Fibroblast of lung (primary cell): ENCODE data around the gene MS4A4E. TPM values are rescaled to one million over a fixed set of nuclear protein-coding genes. Genes with fewer than 3 reads are reported as not detected.
"Not testable (repeated sequence)": the region's sequence is repeated elsewhere in the genome, so short reads cannot be mapped to it uniquely, and the experiment has no call there.

Experiments used
- DNase-seq, 2 donors: peaks; one replicate each; pipeline versions ENCODE4 v3.0.0 to v3.0.0-alpha.2; 2010; ENCODE audit warnings: low read depth in 2 of 2
- H2AFZ ChIP-seq: 2 replicates; pipeline ENCODE4 v1.5.1; 2012; ENCODE audit warnings: low read length, control low read depth, inconsistent platforms
- H3K27ac ChIP-seq: 2 replicates; pipeline ENCODE4 v1.5.1; 2011; ENCODE audit warnings: low read length, control low read depth; ENCODE audit not compliant: insufficient read depth
- H3K27me3 ChIP-seq: 2 replicates; pipeline ENCODE4 v1.5.1; 2011; ENCODE audit warnings: mild to moderate bottlenecking, low read length; ENCODE audit not compliant: control insufficient read depth, insufficient read depth
- H3K36me3 ChIP-seq: 2 replicates; pipeline ENCODE4 v1.5.1; 2011; ENCODE audit warnings: low read length; ENCODE audit not compliant: control insufficient read depth, insufficient read depth
- H3K4me1 ChIP-seq: 2 replicates; pipeline ENCODE4 v1.5.1; 2011; ENCODE audit warnings: low read length; ENCODE audit not compliant: control insufficient read depth, insufficient read depth; ENCODE audit errors: extremely low read depth
- H3K4me2 ChIP-seq: 2 replicates; pipeline ENCODE4 v1.5.1; 2011; ENCODE audit warnings: low read length, control low read depth; ENCODE audit not compliant: insufficient read depth; ENCODE audit errors: extremely low read depth
- H3K4me3 ChIP-seq, 4 experiments: fragments of 200-600 bp in 1 of 4; sonication (generic) in 1 of 4; replicated peaks in 1 of 4; 2 replicates each; pipeline ENCODE4 v1.5.1; 2011 to 2016; ENCODE audit warnings: low read length in 4 of 4, low read depth in 3 of 4, mild to moderate bottlenecking in 3 of 4, control low read depth in 2 of 4, inconsistent platforms in 1 of 4, mixed read lengths in 1 of 4; ENCODE audit not compliant: insufficient read depth in 1 of 4; ENCODE audit errors: control extremely low read depth in 1 of 4
- H3K79me2 ChIP-seq: 2 replicates; pipeline ENCODE4 v1.5.1; 2012; ENCODE audit warnings: mild to moderate bottlenecking, low read length, inconsistent platforms; ENCODE audit not compliant: control insufficient read depth, insufficient read depth
- H3K9ac ChIP-seq: 2 replicates; pipeline ENCODE4 v1.5.1; 2011; ENCODE audit warnings: mild to moderate bottlenecking, low read length, control low read depth; ENCODE audit not compliant: insufficient read depth
- H3K9me3 ChIP-seq: 2 replicates; pipeline ENCODE4 v1.5.1; 2012; ENCODE audit warnings: low read depth, low read length; ENCODE audit not compliant: control insufficient read depth, insufficient read depth
- H4K20me1 ChIP-seq: 2 replicates; pipeline ENCODE4 v1.5.1; 2011; ENCODE audit warnings: low read length; ENCODE audit not compliant: control insufficient read depth, insufficient read depth; ENCODE audit errors: extremely low read depth
- EZH2 ChIP-seq: IDR thresholded peaks from 2 replicates; pipeline ENCODE4 v1.5.1; 2012; ENCODE audit warnings: low read length, control low read depth, mild to moderate bottlenecking; ENCODE audit errors: missing control alignments
- polyA plus RNA-seq, 2 donors: library from polyadenylated mRNA; depleted of rRNA in 1 of 2; stranded (reverse) in 1 of 2; unstranded in 1 of 2; fragments of >200 nt; gene quantifications; 2 replicates each; pipeline ENCODE4 v1.2.1, GENCODE V29; 2011 to 2012; ENCODE audit warnings: missing spikeins in 1 of 2
- total RNA-seq: library from RNA; depleted of rRNA; stranded (reverse); fragments of >200 nt; gene quantifications from 2 replicates; pipeline ENCODE4 v1.2.1, GENCODE V29; 2014
- TF ChIP-seq, protein P1 (sequence below), 2 donors: IDR thresholded peaks in 1 of 2; conservative IDR thresholded peaks in 1 of 2; 1 replicate in 1 of 2; 2 replicates in 1 of 2; pipeline ENCODE4 v1.5.1; 2011 to 2012; ENCODE audit warnings: low read length in 2 of 2, control low read depth in 1 of 2, inconsistent platforms in 1 of 2, low read depth in 1 of 2, mild to moderate bottlenecking in 1 of 2

Gene MS4A4E
- total and polyA plus RNA-seq, 2 donors (not counting 1 experiment from before 2014, with no cell fraction given) = not detected

DNA sequence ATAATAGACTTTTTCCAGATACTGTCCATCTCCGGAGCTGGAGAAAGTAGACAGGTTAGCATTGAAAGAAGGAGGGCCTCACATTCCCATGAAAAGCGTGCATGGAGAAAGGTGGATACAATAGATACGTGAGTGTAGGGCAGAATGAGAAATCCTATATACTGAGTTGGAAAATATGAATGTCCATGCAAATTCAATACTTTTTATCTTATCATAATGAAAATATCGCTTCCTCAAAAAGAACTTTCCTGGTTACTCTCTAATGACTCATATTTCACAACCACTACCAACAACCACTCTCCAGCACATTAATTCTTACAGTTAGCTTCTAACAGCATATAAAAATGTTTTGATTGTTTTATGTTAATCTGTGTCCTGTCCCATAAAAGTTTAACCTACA is 38.0 kb downstream of the MS4A4E start:
- no peak for DNase-seq
- Histone ChIP-seq H3K4me3 (no peak overlapping the region), H3K4me2 (no peak overlapping the region), H4K20me1 (no peaks in the 10 kb centered on the region), H2AFZ (no peak overlapping the region), H3K27me3 (no peaks in the 10 kb centered on the region), H3K4me1 (no peaks in the 10 kb centered on the region), H3K9ac (no peak overlapping the region), H3K36me3 (no peaks in the 10 kb centered on the region), H3K27ac (no peak overlapping the region), H3K79me2 (no peaks in the 10 kb centered on the region), H3K9me3 (no peaks in the 10 kb centered on the region)
- TF ChIP-seq, protein P1, sequence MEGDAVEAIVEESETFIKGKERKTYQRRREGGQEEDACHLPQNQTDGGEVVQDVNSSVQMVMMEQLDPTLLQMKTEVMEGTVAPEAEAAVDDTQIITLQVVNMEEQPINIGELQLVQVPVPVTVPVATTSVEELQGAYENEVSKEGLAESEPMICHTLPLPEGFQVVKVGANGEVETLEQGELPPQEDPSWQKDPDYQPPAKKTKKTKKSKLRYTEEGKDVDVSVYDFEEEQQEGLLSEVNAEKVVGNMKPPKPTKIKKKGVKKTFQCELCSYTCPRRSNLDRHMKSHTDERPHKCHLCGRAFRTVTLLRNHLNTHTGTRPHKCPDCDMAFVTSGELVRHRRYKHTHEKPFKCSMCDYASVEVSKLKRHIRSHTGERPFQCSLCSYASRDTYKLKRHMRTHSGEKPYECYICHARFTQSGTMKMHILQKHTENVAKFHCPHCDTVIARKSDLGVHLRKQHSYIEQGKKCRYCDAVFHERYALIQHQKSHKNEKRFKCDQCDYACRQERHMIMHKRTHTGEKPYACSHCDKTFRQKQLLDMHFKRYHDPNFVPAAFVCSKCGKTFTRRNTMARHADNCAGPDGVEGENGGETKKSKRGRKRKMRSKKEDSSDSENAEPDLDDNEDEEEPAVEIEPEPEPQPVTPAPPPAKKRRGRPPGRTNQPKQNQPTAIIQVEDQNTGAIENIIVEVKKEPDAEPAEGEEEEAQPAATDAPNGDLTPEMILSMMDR (conservative IDR thresholded peaks at IDR 0.05 in 1 of 2, IDR thresholded peaks at IDR 0.05 in 1 of 2; ENCODE audit: low read depth in 1 of 2, low read length in 2 of 2) = no peak
- TF ChIP-seq EZH2 = no peak

DNA sequence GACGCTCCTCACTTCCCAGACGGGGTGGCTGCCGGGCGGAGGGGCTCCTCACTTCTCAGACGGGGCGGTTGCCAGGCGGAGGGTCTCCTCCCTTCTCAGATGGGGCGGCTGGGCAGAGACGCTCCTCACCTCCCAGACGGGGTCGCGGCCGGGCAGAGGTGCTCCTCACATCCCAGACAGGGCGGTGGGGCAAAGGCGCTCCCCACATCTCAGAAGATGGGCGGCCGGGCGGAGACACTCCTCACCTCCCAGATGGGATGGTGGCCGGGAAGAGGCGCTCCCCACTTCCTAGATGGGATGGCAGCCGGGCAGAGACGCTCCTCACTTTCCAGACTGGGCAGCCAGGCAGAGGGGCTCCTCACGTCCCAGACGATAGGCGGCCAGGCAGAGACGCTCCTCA is 41.6 kb downstream of the MS4A4E start:
- DNase-seq, H3K9me3 ChIP-seq, H2AFZ ChIP-seq, H3K27me3 ChIP-seq, H3K36me3 ChIP-seq, H3K4me1 ChIP-seq, H3K79me2 ChIP-seq, H3K9ac ChIP-seq, H3K4me2 ChIP-seq, H3K4me3 ChIP-seq, H3K27ac ChIP-seq, H4K20me1 ChIP-seq: not testable (repeated sequence)

DNA sequence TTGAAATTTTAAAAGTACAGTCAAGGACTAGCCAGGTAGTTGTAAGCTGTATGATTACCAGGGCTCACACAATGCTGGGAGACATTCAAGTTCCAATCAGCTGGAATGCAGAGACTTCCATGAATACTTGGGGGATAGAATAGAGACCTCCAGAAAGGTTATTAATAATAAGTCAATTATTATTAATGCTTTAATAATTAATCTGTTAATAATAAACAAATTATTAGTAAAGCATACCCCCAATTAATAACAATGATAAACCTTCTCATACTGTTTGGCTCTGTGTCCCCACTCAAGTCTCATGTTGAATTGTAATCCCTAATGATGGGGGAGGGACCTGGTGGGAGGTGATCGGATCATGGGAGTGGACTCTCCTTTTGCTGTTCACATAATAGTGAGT is 45.5 kb downstream of the MS4A4E start:
- Histone ChIP-seq H3K27me3 (no peaks in the 10 kb centered on the region), H3K27ac (no peak overlapping the region), H3K4me1 (no peaks in the 10 kb centered on the region), H3K79me2 (no peaks in the 10 kb centered on the region), H4K20me1 (no peaks in the 10 kb centered on the region), H3K9me3 (no peaks in the 10 kb centered on the region), H2AFZ (no peak overlapping the region), H3K4me2 (no peak overlapping the region), H3K9ac (no peak overlapping the region), H3K36me3 (no peaks in the 10 kb centered on the region), H3K4me3 (no peak overlapping the region)
- DNase-seq = no peak
- no peak for TF ChIP-seq EZH2
- TF ChIP-seq, protein P1 (conservative IDR thresholded peaks at IDR 0.05 in 1 of 2, IDR thresholded peaks at IDR 0.05 in 1 of 2; ENCODE audit: low read depth in 1 of 2, low read length in 2 of 2) = no peak
